Measurements from ENCODE around the gene RAB8A.

Gene RAB8A

GRCh38 chr19:16111160-16111908, at the start of gene RAB8A:
Gene RAB8A, plus strand, starts transcription at chr19:16111889. Its CDS starts 13 bp downstream, at chr19:16111902.
- DNase-seq: peak; percentile 100

- DNase-seq: no peak
Measured at GRCh38 chr19:16061943-16062342, 49.7 kb upstream of the RAB8A start.

- peak; percentile 57 for DNase-seq
Measured at GRCh38 chr19:16062789-16063188, 48.9 kb upstream of the RAB8A start.

GRCh38 chr19:16064209-16064889, 47.3 kb upstream of the RAB8A start:
- no peak for DNase-seq

GRCh38 chr19:16066611-16067104, 45.0 kb upstream of the RAB8A start:
- DNase-seq: peak; percentile 69

- no peak for DNase-seq
Measured at GRCh38 chr19:16067205-16067938, 44.3 kb upstream of the RAB8A start.

GRCh38 chr19:16068696-16069259, 42.9 kb upstream of the RAB8A start:
- DNase-seq: no peak

- DNase-seq: no peak
Measured at GRCh38 chr19:16069813-16070365, 41.8 kb upstream of the RAB8A start.

GRCh38 chr19:16070366-16070990, 41.2 kb upstream of the RAB8A start:
- DNase-seq: peak; percentile 94

GRCh38 chr19:16071072-16071691, 40.5 kb upstream of the RAB8A start:
- no peak for DNase-seq

- DNase-seq: no peak
Measured at GRCh38 chr19:16073481-16073880, 38.2 kb upstream of the RAB8A start.

GRCh38 chr19:16073988-16074387, 37.7 kb upstream of the RAB8A start:
- peak; percentile 44 for DNase-seq

- no peak for DNase-seq
Measured at GRCh38 chr19:16074488-16075365, 37.0 kb upstream of the RAB8A start.

GRCh38 chr19:16075430-16076153, 36.1 kb upstream of the RAB8A start:
- no peak for DNase-seq

- peak; percentile 92 for DNase-seq
Measured at GRCh38 chr19:16076154-16076957, 35.3 kb upstream of the RAB8A start, which contains the start of gene TPM4. Gene TPM4, plus strand, starts transcription at chr19:16076495. Its CDS starts 71 bp downstream, at chr19:16076566.

- DNase-seq: no peak
Measured at GRCh38 chr19:16076958-16077611, 34.6 kb upstream of the RAB8A start.

- DNase-seq: no peak
Measured at GRCh38 chr19:16077984-16078758, 33.5 kb upstream of the RAB8A start.
